ENCODE measurements around the gene ZNF497.

DNA sequence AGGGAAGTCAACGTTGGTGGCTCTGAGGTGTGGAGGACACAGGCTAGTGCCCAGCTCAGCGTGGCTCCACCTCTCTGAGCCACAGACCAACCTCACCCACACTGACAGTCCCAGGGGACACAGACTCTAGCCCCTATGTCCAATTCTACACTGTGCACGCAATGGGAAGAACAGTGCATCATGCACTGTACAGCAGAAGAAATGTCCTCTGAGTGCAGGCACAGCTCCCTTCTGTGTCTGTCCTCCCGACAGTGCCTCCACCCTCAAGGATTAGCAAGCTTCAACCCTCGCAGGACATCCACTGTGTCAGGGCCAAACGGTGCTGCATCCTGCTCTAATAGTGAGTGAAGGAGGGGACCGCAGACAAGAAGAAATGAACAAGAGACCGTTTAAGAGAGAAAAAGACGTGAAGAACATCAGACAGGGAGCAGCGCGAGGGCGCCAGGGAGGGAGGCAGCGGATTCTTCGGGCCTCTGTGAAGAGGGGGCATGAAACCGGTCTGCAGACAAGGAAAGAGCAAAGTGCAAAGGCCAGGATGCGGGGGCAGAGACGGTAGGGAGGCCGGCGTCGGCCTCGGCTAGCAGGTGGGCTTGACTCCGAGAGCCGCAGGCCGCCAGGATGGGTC is 17.6 kb upstream of the ZNF497 start:
- TF ChIP-seq, protein P1, sequence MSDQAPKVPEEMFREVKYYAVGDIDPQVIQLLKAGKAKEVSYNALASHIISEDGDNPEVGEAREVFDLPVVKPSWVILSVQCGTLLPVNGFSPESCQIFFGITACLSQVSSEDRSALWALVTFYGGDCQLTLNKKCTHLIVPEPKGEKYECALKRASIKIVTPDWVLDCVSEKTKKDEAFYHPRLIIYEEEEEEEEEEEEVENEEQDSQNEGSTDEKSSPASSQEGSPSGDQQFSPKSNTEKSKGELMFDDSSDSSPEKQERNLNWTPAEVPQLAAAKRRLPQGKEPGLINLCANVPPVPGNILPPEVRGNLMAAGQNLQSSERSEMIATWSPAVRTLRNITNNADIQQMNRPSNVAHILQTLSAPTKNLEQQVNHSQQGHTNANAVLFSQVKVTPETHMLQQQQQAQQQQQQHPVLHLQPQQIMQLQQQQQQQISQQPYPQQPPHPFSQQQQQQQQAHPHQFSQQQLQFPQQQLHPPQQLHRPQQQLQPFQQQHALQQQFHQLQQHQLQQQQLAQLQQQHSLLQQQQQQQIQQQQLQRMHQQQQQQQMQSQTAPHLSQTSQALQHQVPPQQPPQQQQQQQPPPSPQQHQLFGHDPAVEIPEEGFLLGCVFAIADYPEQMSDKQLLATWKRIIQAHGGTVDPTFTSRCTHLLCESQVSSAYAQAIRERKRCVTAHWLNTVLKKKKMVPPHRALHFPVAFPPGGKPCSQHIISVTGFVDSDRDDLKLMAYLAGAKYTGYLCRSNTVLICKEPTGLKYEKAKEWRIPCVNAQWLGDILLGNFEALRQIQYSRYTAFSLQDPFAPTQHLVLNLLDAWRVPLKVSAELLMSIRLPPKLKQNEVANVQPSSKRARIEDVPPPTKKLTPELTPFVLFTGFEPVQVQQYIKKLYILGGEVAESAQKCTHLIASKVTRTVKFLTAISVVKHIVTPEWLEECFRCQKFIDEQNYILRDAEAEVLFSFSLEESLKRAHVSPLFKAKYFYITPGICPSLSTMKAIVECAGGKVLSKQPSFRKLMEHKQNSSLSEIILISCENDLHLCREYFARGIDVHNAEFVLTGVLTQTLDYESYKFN (CRISPR knock-in tag; conservative IDR thresholded peaks at IDR 0.05): no peak
- TF ChIP-seq, protein P2, sequence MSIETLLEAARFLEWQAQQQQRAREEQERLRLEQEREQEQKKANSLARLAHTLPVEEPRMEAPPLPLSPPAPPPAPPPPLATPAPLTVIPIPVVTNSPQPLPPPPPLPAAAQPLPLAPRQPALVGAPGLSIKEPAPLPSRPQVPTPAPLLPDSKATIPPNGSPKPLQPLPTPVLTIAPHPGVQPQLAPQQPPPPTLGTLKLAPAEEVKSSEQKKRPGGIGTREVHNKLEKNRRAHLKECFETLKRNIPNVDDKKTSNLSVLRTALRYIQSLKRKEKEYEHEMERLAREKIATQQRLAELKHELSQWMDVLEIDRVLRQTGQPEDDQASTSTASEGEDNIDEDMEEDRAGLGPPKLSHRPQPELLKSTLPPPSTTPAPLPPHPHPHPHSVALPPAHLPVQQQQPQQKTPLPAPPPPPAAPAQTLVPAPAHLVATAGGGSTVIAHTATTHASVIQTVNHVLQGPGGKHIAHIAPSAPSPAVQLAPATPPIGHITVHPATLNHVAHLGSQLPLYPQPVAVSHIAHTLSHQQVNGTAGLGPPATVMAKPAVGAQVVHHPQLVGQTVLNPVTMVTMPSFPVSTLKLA (IDR thresholded peaks at IDR 0.05): no peak
- TF ChIP-seq, protein P3, sequence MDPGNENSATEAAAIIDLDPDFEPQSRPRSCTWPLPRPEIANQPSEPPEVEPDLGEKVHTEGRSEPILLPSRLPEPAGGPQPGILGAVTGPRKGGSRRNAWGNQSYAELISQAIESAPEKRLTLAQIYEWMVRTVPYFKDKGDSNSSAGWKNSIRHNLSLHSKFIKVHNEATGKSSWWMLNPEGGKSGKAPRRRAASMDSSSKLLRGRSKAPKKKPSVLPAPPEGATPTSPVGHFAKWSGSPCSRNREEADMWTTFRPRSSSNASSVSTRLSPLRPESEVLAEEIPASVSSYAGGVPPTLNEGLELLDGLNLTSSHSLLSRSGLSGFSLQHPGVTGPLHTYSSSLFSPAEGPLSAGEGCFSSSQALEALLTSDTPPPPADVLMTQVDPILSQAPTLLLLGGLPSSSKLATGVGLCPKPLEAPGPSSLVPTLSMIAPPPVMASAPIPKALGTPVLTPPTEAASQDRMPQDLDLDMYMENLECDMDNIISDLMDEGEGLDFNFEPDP (CRISPR knock-in tag; conservative IDR thresholded peaks at IDR 0.05): 0 out of 2 replicates have a peak, but pooled peaks have one; percentile 59
- TF ChIP-seq, protein P4, sequence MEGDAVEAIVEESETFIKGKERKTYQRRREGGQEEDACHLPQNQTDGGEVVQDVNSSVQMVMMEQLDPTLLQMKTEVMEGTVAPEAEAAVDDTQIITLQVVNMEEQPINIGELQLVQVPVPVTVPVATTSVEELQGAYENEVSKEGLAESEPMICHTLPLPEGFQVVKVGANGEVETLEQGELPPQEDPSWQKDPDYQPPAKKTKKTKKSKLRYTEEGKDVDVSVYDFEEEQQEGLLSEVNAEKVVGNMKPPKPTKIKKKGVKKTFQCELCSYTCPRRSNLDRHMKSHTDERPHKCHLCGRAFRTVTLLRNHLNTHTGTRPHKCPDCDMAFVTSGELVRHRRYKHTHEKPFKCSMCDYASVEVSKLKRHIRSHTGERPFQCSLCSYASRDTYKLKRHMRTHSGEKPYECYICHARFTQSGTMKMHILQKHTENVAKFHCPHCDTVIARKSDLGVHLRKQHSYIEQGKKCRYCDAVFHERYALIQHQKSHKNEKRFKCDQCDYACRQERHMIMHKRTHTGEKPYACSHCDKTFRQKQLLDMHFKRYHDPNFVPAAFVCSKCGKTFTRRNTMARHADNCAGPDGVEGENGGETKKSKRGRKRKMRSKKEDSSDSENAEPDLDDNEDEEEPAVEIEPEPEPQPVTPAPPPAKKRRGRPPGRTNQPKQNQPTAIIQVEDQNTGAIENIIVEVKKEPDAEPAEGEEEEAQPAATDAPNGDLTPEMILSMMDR (CRISPR knock-in tag; IDR thresholded peaks at IDR 0.05): no peak
- no peak; a peak in 1 of 4 replicates for TF ChIP-seq POLR2A (IDR thresholded peaks at IDR 0.05; ENCODE audit: insufficient read depth in 1 of 2, low read depth in 2 of 2, low read length in 2 of 2)
- TF ChIP-seq ZNF136 (CRISPR knock-in tag; IDR thresholded peaks at IDR 0.05; ENCODE audit: low read depth): no peak
- TF ChIP-seq RAD21 (CRISPR knock-in tag; IDR thresholded peaks at IDR 0.05): no peak
- TF ChIP-seq XBP1 (CRISPR knock-in tag; IDR thresholded peaks at IDR 0.05): no peak
- TF ChIP-seq EZH2 (conservative IDR thresholded peaks at IDR 0.05; ENCODE audit: low read depth, low read length): no peak
